ENCODE data around the gene APOBEC3H.

Gene APOBEC3H

DNA sequence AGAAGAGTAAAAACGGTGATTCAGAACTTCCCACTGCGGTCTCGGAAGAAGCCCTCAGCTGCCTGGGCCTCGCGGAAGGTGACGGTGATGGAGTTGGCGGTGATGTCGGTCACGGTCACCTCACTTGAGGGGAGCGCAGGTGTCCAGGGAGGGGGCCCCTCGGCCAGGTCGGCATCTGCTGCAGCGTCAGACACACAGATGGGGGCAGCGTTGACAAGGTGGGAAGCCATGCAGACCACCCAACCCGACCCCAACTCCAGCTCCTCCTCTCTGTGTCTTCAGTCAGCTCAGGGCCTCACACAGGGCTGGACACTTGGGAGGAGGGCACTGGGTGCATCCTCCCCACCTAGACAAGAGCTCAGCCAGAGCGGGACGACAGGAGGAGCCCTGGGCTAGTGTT, 36.8 kb downstream of the APOBEC3H start:
- DNase-seq (ENCODE audit: extremely low read depth in 1 of 2, low read depth in 1 of 2), result no peak

DNA sequence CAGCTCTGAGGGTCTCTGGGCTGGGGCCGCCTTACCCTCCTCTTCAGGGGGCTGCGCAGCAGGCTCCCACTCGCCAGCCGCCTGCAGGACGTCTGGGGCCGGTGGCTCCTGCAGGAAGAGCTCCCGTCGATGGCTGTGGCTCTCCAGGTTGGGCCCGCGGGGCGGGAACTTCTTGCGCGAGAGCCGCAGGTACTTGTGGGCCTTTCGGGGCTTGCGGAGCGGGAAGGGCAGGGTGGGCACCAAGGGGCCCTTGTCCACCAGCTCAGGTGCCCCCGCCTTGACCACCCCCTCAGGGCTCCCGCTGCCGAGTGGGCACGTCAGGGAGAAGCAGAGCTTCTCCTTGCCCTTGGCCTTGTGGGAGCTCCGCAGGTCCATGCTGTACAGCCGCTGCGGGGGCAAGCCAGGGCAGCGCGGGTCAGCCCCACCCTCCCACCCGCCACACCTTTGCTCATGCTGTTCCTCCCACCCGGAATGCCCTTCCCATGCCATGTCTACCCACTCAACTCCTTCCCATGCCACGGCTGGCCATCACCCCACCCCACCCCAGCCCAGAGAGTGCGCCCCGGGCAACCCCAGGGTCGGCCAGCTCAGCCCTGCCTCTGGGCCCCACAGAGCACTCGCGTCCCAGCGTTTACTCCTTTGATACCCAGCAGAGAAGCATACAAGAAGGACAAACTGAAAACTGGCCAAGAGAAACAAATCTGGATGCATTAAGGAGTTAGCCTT, 37.5 kb downstream of the APOBEC3H start:
- DNase-seq (ENCODE audit: extremely low read depth in 1 of 2, low read depth in 1 of 2), result no peak

DNA sequence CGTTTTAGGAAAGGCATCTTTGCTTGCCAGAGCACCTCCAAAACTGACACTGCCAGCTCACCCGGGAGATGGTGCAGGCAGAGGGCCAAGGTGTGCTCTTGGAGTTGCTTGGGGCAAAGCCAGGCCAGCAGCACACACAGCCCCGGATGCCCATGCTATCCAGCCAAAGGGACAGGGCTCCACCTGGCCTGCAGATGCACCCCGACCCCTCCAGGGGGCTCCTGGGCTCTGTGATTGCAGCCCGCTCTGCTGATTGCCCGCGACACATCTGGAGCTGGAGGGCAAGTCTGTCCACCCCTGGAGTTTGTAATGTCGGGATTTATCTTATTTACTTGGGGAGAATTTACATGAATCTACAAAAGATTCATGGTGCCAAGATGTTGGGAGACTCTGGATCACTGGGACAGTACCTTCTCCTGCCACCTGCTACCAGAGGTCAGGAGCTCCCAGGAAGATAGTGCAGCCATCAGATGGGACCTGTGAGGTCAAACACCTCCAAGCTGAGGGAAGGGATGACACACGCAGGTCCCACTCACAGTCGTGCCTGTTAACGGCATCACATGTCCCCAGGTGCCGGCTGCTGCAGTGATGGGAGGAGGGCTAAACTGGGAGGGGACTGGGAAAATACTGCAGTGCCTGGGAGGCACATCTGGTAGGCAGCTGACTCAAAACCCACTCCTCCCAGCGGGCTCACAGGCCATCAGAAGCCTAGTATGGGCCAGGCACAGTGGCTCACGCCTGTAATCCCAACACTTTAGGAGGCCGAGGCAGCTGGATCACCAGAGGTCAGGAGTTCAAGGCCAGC, 38.2 kb downstream of the APOBEC3H start:
- no peak for DNase-seq (ENCODE audit: extremely low read depth in 1 of 2, low read depth in 1 of 2)

DNA sequence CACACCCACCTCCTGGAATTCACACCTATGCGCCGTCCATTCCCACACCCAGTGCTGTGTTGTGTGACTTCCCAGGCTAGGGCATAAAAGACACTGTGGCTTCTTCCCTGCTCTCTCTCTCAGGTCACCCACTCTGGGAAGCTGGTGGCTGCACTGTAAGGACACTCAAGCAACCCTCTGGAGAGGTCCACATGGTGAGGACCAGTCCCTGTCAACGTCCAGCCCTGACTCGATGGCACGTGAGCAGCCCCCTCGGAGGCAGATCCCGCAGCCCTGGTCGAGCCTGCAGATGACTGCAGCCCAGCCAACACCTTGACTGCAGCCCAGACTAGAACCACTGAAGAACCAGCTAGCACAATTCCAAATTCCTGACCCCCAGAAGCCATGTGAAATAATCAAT, 39.3 kb downstream of the APOBEC3H start:
- DNase-seq (ENCODE audit: extremely low read depth in 1 of 2, low read depth in 1 of 2), result no peak

DNA sequence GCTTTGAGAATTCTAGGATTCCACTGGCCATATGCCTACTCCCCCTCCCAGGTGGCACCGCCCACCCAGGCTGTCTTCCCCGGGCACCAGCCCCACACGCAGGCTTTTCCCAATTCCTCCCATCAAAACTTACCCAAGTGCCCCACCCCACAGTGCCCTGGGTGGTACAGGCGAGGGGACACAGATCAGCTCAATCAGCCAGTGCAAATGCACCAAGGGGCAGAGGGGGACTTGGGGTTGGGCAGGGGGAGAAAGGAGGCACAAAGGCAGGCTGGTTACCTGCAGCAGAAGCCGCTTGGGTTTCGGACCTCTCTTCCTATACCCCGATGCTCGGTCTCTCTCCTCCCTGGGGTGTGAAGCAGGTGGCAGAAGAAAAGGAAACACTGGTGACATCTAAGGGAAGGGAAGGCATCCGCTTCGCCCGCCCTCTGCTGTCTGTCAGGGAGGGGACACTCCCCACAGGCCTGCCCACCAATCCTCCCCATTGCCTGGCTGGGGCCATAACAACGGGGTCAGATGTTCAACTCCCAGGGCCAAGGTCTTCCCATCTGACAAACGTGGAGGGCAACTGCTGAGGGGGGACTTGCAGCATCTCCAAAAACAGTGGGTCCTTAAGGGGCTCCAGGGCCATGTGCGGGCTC, 41.4 kb downstream of the APOBEC3H start:
- DNase-seq (ENCODE audit: extremely low read depth in 1 of 2, low read depth in 1 of 2), result no peak

DNA sequence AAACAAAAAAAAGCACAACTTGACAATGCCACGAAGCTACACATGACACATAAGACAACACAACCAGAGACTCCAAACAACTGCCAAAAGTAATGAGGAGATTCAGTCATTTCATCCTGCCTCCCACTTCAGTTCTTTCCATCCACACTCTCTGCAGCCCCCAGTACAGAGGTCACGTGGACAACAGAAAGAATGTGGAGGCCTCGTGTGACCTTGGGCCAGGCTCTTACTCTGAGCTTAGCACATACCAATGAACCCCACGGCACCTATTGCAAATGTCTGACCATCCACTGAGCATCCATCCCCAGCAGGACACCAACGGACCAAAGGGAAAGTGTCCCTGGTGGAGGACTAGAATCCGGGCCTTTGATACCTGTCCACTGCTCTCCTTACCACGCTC, 42.9 kb downstream of the APOBEC3H start:
- DNase-seq (ENCODE audit: extremely low read depth in 1 of 2, low read depth in 1 of 2), result no peak

DNA sequence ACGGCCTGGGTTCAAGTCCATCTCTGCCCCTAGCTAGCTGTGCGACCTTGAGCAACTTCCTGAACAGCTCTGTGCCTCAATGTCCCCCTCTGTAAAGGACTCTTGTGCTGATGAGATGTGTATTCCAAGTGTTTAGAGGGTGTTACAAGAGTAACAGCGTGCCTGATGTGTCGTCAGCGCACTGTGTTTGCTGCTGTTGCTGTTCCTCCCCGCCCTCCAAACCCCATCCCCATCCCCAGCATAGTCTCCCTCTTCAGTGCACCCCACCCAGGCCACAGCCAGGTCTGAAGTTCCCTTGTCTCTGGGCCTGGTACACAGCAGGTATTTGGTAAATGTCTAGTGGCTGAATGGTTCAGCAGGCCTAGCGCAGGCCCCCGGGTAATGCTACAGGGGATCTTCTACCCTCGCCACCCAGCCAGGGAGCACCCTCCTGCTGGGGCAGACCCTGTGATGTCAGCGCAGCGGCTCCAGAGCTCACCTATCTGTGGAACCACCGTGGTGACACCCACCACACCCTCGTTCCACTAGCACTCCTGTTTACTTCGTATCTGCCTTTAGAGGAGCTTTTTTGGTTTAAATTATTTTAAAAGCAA, 45.1 kb downstream of the APOBEC3H start:
- DNase-seq (ENCODE audit: extremely low read depth in 1 of 2, low read depth in 1 of 2), result no peak

DNA sequence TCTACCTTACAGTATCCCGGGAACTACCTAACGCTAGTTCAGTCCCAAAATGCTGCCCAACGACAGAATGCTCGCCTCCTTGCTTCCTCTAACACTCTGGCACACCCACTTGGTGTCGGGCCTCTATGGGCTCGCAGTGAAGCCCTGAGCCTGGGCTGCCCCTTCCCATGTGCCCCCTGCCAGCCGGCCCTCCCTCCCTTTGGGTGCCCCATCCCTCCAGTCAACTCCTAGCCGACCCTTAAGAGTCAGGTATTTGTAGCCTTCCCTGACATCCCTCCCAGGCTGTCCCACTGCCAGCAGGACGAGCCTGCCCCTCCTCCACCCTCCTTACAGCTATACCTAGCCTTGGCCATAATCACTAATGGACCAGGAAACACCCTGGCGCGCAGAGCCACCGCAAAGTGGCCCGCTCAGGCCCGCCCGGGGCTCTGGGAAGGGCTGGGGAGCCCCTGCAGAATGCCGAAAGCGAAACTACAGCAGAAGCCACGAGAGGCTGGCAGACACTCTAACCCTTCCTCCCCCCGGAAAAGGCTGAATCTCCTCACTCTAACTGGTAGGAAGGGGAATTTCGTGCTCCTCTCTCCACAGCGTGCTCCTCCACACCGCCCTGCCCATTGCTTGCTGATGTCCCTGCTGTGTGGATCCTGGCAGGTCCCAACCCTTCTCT, 47.2 kb downstream of the APOBEC3H start:
- no peak for DNase-seq (ENCODE audit: extremely low read depth in 1 of 2, low read depth in 1 of 2)

DNA sequence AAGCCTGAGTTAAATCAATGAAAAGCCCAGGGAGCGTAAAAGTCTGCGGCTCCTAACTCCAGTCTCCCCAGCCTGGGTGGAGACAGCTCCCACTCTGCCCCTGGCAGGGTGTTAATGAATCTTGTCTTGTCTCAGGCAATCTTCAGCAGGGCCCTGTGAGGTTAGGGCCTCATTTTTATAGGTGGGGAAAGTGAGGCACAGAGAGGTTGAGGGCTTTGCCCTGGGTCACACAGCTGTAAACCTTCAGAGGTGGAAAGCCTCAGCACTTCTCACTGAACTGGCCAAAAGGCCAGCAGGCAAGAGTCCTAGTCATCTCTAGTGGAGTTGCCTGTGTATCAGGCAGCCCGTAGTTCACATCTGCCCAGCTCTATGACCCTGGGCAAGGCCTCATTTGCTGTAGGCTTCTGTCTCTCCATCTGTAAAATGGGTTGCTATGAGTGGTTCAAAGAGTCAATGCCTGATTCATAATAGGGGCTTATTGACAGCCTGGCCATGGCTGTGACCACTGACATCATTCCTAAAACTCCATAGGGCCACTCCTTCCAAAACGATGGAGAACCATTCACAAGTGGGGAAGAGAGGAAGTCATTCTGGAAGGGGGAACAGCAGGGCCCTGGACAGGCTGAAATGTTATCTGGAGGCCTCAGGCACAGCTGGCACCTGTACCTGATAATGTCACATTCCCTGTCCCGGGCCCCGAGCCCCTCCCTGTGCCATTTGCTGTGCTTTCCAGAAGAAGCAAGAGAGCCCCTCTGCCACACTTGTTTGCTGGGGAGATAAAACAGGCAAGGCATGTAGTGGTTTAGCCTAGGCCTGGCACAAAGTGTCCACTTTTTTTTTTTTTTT, 49.4 kb downstream of the APOBEC3H start:
- DNase-seq (ENCODE audit: extremely low read depth in 1 of 2, low read depth in 1 of 2), result no peak

DNA sequence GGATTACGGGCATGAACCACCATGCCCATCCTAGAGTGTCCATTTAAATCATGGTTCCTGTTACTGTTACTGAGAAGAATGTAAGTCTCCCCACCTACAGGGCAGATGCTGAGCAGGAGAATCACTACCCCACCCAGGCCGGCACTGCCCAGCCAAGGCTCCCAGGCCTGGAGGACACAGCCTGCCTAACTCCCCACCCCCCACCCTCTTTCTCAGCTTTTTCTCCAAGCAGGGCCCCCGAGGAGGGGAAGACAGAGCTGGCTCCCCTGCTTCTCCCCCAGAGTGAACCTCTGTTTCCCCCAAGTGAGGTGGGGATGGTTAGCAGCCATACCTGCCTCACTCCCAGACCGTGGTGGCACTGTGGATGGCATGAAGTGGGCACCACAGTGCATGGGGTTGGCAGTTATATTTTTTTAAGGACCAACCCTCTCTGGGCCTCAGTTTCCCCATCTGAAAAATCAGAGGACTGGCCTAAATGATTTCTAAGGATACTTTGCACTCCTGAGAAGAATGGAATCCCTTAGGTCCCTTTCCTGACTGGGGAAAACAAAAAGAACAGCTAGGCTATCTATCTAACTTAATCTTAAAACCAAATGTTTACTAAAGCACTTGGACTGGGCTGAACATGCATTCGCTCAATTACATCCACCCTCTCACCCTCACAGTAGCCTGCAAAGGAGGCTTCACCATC, 50.4 kb downstream of the APOBEC3H start:
- DNase-seq (ENCODE audit: extremely low read depth in 1 of 2, low read depth in 1 of 2), result no peak

DNA sequence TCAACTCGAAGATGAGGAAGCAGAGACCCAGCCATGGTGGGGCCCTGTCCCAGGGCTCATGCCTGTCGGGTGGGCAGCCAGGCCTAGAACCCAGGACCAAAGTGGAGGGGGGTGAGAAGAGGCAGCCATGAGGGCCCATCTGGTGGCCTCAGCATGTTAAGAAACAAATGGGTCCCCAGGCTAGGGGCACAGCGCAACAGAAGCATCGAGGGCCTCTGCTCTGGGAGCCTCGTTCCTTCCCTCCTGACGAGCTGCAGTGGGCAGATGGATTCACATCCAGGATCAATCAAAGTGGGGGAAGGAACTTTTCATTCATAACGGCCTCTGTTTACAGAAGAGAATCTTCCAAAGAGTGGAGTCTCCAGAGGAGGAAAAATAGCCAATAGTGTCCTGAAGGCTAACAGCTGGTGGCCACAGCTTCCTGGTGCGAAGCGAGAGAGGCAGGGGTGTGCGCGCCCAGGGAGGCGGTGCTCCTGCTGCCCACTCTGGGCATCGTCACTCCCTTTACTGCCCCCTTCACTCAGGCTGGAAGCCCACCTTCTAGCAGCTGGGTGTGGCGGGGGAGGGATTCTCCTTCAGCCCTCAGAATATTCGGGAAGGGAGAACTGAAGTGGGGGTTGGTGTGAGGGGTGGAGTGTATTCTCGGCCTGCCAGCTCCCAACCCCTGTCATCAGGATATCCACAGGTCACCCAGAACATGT, 51.1 kb downstream of the APOBEC3H start:
- no peak for DNase-seq (ENCODE audit: extremely low read depth in 1 of 2, low read depth in 1 of 2)

DNA sequence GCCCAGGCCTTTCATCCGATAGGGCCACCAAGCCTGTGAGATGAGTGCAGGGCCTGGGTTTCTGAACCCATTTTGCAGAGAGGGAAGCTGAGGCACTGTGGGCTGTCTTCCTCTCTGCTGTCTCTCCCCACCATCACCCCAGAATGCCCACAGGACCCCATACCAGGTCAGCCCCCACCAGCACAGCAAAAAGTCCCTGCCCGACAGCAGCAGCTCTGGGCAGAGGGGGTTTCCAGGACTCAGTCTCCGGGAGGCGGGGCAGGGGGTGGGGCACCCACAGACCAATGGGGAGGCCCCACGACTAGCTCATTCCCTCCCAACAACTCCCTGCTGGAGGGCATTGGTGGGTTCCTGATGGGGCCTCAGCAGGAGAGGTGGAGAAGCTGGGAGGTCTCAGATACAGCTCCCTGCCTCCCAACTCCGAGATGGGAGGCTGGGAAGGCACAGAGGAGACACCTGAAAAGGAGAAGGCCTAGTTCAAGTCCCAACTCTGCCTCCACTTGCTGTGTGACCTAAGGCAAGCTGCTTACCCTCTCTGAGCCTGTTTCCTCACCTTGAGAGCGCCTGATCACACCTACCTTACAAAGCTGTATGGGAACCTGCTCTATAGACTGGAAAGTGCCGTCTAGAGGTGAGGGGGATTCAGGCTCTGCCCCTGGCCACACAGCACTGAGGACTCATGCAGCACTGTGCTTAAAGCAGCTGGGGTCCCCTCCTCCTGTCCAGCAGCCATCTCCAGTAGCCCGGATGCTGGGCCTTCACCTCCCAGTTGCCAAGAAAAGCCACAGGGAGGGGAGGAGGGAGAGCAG, 51.9 kb downstream of the APOBEC3H start:
- peak; percentile 38 to 44 for DNase-seq (ENCODE audit: extremely low read depth in 1 of 2, low read depth in 1 of 2)

DNA sequence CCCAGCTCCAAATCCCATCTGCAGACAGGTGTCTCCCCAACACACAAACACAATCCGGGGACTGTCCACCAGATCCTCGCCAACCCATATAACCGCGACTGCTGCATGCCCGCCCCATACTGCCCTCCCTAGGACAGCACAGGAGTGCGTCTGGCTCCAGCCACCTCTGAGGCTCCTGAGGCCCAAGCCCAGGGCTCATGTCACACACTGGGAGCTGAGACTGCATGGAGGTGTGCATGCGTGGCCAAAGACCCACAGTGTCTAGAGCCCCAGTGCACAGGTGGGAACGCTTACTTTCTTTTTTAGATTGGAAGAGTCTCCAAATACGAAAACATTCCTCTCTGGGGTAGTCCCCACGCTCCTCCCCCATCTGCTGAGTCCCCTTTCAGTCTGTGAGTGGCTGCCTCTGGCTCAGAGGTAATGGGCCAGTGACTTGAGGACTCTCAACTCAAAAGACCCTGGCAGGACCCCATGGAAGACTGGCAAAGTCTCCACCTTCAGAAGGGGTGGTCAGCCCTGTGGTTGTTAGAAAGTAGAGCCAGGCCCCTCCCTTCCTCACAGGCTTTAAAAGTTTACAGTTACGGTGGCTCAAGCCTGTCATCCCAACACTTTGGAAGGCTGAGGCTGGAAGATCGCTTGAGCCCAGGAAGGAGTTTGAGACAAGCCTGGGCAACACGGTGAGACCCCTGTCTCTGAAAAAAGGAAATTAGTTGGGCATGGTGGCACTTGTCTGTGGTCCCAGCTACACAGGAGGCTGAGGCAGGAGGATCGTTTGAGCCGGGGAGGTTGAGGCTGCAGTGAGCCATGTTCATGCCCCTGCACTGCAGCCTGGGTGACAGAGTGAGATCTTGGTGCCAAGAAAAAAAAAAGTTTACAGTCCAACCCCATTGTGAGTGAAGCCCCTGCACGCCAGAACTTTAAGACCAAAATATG, 53.1 kb downstream of the APOBEC3H start:
- no peak for DNase-seq (ENCODE audit: extremely low read depth in 1 of 2, low read depth in 1 of 2)

DNA sequence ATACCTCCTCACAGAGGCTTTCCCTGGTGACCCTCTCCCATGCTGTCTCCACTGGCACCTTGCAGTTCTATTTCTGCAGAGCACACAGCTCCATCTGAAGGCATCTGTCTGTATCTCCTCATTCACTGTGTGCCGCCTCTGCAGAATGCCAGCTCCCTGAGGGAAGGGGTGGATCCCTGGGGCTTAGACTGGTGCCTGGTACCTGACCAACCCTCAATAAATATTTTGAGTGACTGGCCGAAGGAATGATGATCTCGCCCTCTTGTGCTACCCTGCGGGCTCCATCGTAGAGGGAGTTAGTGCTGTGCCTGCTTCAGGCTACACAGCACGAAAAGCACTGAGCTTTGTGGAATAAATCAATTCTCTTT, 53.8 kb downstream of the APOBEC3H start:
- DNase-seq (ENCODE audit: extremely low read depth in 1 of 2, low read depth in 1 of 2), result no peak

DNA sequence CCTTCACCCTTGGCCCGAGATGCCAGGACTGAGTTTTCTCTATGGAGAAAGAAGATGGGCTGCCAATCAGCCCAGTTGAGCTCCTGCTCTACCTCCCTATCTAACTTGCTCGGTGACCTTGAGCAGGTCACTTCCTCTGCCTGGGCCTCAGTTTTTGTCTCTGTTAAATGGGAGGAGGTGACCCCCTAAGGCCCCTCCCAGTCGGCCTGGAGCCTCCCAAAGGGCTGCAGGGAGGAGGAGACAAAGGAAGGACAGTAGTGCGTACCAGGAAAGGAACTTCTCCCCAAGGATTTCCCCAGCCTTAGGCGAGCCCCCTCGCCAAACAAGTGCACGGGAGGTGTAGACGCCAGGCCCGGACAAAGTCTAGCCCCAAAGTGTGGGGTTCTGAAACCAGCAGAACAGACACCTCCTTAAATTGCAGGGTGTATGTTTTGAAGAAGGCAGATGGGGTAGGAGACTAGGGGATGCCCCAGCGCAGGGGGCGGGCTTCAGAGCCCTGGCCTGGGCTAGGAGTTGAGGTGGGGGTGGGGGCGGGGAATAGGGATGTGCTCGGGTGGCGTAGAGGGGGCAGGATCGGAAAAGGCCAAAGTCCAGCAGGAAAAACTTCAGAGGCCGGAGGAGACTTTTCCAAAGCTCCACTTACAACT, 54.4 kb downstream of the APOBEC3H start:
- no peak for DNase-seq (ENCODE audit: extremely low read depth in 1 of 2, low read depth in 1 of 2)

DNA sequence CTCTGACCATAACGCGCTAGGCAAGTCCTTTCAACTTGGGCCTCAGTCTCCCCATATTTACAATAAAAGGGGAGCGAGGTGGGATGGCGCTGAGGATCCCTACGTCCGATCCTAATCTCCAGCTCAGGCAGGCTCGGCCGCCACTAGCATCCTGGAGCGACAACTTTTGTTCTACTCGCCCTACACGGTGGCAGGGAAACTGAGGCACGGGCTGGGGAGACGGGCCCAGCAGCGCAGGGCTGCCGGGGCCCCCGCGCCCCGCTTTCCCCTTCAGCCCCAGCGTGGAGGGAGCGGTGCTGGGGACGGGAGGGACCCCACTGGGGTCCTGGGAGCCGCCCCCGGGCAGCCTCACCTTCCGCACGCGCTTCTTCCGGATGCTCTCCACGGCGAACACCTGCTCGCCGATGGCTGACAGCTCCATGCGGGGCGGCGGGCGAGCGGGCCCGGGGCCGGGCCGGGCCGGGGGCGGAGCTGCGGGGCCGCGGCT, 55.0 kb downstream of the APOBEC3H start:
- DNase-seq (ENCODE audit: extremely low read depth in 1 of 2, low read depth in 1 of 2), result no peak
